Osteoblast (primary cell): ENCODE measurements around the gene CLDN18. TPM values are rescaled to one million over a fixed set of nuclear protein-coding genes. Genes with fewer than 3 reads are reported as not detected.

ENCODE experiments used
- DNase-seq: peaks from one replicate; pipeline ENCODE4 v3.0.0; 2011; ENCODE audit warnings: low spot score, mixed read lengths; ENCODE audit not compliant: insufficient read length; ENCODE audit errors: missing footprints
- H2AFZ ChIP-seq: 2 replicates; pipeline ENCODE4 v1.6.0; 2011; ENCODE audit warnings: mild to moderate bottlenecking, low read length
- H3K27ac ChIP-seq: 2 replicates; pipeline ENCODE4 v1.5.1; 2011; ENCODE audit warnings: mild to moderate bottlenecking, low read depth, low read length, moderate library complexity
- H3K27me3 ChIP-seq: 2 replicates; pipeline ENCODE4 v1.6.0; 2012; ENCODE audit warnings: mild to moderate bottlenecking, control low read depth, inconsistent platforms, low read length, moderate library complexity; ENCODE audit not compliant: insufficient read depth
- H3K36me3 ChIP-seq: 2 replicates; pipeline ENCODE4 v1.5.1; 2011; ENCODE audit warnings: mild to moderate bottlenecking, low read length, control low read depth, moderate library complexity; ENCODE audit not compliant: insufficient read depth
- H3K4me1 ChIP-seq: 2 replicates; pipeline ENCODE4 v1.5.1; 2011; ENCODE audit warnings: mild to moderate bottlenecking, low read length, control low read depth, moderate library complexity; ENCODE audit not compliant: insufficient read depth
- H3K4me2 ChIP-seq: 2 replicates; pipeline ENCODE4 v1.6.0; 2011; ENCODE audit warnings: mild to moderate bottlenecking, low read length; ENCODE audit not compliant: insufficient read depth
- H3K4me3 ChIP-seq: fragments of 200-600 bp; sonication (generic); 3 replicates; pipeline ENCODE4 v1.5.1; 2012; ENCODE audit warnings: mild to moderate bottlenecking, low read length, inconsistent platforms; ENCODE audit not compliant: insufficient read depth
- H3K79me2 ChIP-seq: 2 replicates; pipeline ENCODE4 v1.6.0; 2012; ENCODE audit warnings: mild to moderate bottlenecking, low read length, control low read depth, inconsistent platforms; ENCODE audit not compliant: insufficient read depth
- H3K9me3 ChIP-seq: 2 replicates; pipeline ENCODE4 v1.5.1; 2011; ENCODE audit warnings: low read depth, low read length, control low read depth
- H4K20me1 ChIP-seq: 2 replicates; pipeline ENCODE4 v1.6.0; 2012; ENCODE audit warnings: mild to moderate bottlenecking, low read length, control low read depth; ENCODE audit not compliant: insufficient read depth
- CTCF ChIP-seq: IDR thresholded peaks from 2 replicates; pipeline ENCODE4 v1.5.1; 2011; ENCODE audit warnings: mild to moderate bottlenecking, low read depth, low read length, moderate library complexity; ENCODE audit errors: extremely low read depth
- total RNA-seq: library from RNA; depleted of rRNA; stranded (reverse); fragments of >200 nt; gene quantifications from 2 replicates; pipeline ENCODE4 v1.2.3, GENCODE V29; 2012

CLDN18 gene
- total RNA-seq, 1 donor: not detected

GRCh38 chr3:138049157-138049919, 39.4 kb downstream of the CLDN18 start:
- Histone ChIP-seq H3K4me2 (no peak overlapping the region), H4K20me1 (no peaks in the 10 kb centered on the region), H2AFZ (no peak overlapping the region), H3K4me3 (no peak overlapping the region), H3K27me3 (no peaks in the 10 kb centered on the region), H3K9me3 (no peaks in the 10 kb centered on the region), H3K27ac (peak overlapping the region; percentile 84), H3K4me1 (peaks cover 12% of the 10 kb centered on the region), H3K36me3 (peaks cover 6% of the 10 kb centered on the region), H3K79me2 (no peaks in the 10 kb centered on the region)
- peak; percentile 62 for DNase-seq
- peak; percentile 21 for TF ChIP-seq CTCF

- Histone ChIP-seq H3K79me2 (no peaks in the 10 kb centered on the region), H3K27me3 (no peaks in the 10 kb centered on the region), H3K4me3 (no peak overlapping the region), H3K4me1 (peaks cover 12% of the 10 kb centered on the region), H2AFZ (no peak overlapping the region), H3K27ac (peak overlapping the region; percentile 17), H3K4me2 (no peak overlapping the region), H4K20me1 (no peaks in the 10 kb centered on the region), H3K36me3 (peaks cover 7% of the 10 kb centered on the region), H3K9me3 (no peaks in the 10 kb centered on the region)
- TF ChIP-seq CTCF: peak; percentile 90
- DNase-seq: peak; percentile 8
These were observed 42.2 kb downstream of the CLDN18 start for GRCh38 chr3:138051947-138052802.

- Histone ChIP-seq H3K9me3 (no peaks in the 10 kb centered on the region), H3K27ac (no peak overlapping the region), H3K27me3 (no peaks in the 10 kb centered on the region), H3K4me1 (peaks cover 6% of the 10 kb centered on the region), H3K36me3 (peaks cover 7% of the 10 kb centered on the region), H3K4me3 (no peak overlapping the region), H4K20me1 (no peaks in the 10 kb centered on the region), H3K79me2 (no peaks in the 10 kb centered on the region), H3K4me2 (no peak overlapping the region), H2AFZ (no peak overlapping the region)
- no peak for TF ChIP-seq CTCF
- no peak for DNase-seq
These were observed 44.1 kb downstream of the CLDN18 start for GRCh38 chr3:138054057-138054456.

- no peaks in the 10 kb centered on the region for H3K79me2 ChIP-seq
- no peak overlapping the region for H3K27ac ChIP-seq
- no peak overlapping the region for H3K4me2 ChIP-seq
- no peak for TF ChIP-seq CTCF
- no peaks in the 10 kb centered on the region for H3K9me3 ChIP-seq
- H4K20me1 ChIP-seq: no peaks in the 10 kb centered on the region
- H3K36me3 ChIP-seq: peaks cover 24% of the 10 kb centered on the region
- no peak overlapping the region for H3K4me3 ChIP-seq
- no peak for DNase-seq
- H3K27me3 ChIP-seq: no peaks in the 10 kb centered on the region
- no peak overlapping the region for H2AFZ ChIP-seq
- H3K4me1 ChIP-seq: peaks cover 5% of the 10 kb centered on the region
These were observed 47.4 kb downstream of the CLDN18 start for GRCh38 chr3:138057384-138057783.
